ENCODE results near the gene ANKFY1.
"Not testable (repeated sequence)": the region's sequence is repeated elsewhere in the genome, so short reads cannot be mapped to it uniquely, and the experiment has no call there.

Gene ANKFY1

DNA sequence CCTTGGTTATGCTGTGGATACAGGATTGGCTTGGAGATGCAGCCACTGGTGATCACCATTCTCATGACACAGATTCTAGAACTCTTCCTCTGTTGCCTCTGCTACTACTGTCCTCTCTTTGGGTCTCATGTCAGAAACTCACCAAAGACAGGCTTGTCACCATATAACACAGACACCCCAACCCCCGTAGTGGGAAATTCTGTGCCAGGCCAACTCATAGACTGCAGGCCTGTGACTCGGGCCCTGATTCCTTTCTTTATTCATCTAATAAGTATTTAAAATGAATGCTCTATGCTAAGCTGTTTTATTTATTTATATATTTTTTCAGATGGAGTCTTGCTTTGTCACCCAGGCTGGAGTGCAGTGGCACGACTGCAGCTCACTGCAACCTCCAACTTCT is 111.3 kb downstream of the ANKFY1 start:
- DNase-seq = no peak

DNA sequence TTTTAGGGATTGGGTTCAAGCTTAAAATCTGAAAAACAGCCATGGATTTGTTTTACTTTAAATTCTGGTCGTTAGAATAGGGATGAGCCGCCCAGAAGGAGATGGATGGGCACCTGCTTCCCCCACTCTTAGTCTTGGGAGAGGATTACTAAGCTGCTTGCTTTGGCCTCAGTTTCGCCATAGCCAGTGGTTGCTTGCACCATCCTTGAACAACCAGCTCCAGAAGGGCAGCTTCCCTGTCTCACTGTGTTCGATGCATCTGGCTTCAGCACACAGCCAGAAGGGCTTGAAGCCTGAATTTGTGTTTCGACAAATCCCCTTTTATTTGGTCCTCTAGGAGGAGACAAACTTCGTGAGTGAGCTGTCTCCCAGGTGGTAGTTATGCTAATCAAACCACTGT is 113.7 kb downstream of the ANKFY1 start:
- no peak for DNase-seq

DNA sequence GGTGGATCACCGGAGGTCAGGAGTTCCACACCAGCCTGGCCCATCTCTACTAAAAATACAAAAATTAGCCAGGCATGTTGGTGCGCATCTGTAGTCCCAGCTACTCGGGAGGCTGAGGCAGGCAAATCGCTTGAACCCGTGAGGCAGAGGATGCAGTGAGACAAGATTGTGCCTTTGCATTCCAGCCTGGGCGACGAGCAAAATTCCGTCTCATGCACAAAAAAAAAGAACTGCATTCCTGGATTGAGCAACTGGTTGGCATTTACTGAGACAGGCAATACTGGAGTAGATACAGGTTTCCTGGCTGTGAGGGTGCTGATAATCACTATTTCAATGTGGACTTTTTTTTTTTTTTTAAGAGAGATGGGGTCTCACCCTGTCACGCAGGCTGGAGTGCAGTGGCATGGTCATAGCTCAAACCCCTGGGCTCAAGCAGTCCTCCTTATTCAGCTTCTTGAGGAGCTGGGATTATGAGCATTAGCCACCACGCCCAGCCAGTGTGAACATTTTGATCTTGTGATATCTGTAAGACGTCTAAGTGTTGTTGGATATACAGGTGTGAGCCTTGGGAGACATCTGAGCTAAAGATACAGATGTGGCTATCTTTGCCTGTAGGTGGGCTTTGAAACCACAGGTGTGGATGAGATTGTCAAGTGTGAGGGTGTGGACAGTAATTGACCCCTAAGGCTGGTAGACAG is 115.0 kb downstream of the ANKFY1 start:
- no peak for DNase-seq

DNA sequence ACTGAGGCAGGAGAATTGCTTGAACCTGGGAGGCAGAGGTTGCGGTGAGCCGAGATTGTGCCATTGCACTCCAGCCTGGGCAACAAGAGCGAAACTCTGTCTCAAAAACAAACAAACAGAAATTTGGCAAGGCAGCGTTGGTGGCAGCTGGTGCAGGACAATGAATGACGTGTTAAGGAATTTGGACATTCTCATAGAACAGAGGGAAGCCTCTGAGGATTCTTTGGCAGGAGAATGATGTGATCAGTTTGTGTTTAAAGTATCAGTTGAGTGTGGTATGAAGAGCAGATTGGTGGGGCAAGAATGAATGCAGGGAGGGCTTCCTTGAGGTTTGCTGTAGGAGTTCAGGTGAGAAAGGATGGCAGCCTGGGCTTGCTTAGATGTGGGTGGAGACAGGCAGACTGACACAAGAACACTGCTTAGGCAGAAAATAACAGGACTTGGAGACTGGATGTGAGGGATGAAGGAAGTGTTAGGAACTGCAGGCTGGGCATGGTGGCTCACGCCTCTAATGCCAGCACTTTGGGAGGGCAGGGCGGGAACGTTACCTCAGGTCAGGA is 115.9 kb downstream of the ANKFY1 start:
- DNase-seq = no peak

DNA sequence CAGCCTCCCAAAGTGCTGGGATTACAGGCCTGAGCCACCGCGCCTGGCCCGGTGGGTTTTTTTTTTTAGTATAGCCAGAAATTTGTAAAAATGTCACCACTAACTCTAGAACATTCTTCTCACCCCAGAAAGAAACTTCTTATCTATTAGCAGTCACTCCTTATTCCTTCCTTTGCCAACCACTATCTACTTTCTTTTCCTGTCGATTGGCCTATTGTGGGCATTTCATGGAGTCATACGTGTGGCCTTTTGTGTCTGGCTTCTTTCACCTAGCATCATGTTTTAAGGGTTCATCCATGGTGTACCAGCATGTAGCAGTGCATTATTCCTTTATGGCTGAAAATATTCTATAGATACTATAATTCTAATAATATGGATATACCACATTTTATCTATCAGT is 117.1 kb downstream of the ANKFY1 start:
- no peak for DNase-seq

DNA sequence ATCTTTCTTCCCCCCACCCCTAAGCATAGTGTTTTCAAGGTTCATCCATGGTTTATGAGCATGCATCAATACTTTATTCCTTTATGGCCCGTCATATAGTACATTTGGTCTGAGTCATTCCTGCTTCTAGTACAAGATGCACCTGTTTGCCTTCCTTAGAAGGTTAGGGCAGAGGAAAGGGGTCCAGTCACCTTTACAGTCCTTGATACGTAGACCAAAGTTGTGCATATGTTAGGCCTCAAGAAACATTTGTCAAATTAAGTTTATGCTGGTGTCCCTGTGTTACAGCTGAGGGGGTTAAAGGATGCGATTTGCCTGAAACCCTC is 119.4 kb downstream of the ANKFY1 start:
- DNase-seq = no peak

DNA sequence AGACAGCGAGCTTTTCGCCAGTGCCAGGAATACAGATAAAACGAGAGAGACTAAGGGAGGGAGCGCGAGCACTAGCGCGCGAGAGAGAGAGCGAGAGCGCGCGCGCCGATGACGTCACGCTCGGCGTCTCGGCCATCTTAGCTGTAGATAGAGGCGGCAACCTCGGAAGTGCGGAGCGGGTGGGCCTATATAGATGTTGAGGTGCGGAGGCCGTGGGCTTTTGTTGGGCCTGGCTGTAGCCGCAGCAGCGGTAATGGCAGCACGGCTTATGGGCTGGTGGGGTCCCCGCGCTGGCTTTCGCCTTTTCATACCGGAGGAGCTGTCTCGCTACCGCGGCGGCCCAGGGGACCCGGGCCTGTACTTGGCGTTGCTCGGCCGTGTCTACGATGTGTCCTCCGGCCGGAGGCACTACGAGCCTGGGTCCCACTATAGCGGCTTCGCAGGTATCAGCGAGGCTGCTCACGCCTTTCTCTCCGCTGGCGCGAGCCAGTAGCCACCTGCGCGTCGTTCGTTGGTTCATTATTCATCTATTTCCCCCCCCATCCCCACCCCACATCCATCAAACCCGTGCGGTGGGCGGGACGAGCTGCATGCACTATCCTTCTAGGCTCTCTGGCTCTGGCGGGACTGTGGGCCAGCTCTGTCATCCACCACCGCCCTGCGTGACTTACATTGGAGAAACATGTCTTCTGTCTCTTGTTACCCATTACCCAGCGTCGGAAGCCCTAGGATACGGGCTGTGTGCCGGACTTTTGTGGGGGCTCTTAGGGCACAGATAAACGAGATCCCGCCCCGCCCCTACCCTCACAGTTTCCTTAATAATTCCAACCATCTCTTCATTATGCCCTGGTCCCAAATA is 120.0 kb downstream of the ANKFY1 start:
- peak; percentile 86 for DNase-seq

DNA sequence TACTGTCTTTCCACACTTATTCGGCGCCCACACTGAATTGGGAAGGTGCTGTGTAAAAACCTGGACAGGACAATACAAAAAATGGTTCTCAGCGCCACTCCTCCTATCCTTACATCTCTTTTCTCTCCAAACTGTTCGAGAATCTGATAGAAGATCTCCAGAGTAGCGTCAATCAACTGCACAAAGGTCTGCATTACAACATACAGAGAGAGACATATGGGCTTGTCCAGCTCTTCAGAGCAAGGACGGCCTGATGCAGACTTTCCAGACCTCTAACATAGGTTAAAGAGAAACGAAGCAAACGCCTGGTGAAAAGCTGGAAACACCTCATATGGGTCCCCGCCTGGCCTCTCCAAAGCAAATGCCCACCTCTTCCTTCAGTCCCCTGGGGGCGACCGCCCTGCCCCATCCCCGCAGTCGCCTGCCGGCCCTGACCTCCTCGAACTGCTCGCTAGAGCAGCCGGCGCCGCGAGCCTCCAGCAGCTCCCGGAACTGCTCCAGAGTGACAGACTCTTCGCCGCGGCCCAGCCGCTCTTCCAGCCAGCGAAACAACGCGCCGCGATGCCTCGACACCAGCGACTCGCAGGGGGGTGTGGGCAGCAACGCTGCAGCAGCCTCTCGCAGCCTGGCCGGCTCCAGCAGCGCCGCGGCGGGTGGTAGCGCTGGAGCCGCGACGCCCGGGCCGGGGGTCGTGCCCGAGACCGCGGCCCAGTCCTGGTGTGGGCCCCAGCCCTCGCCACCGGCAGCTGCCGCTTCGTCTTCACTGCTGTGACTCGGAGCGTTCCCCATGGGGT is 121.5 kb downstream of the ANKFY1 start:
- no peak for DNase-seq

DNA sequence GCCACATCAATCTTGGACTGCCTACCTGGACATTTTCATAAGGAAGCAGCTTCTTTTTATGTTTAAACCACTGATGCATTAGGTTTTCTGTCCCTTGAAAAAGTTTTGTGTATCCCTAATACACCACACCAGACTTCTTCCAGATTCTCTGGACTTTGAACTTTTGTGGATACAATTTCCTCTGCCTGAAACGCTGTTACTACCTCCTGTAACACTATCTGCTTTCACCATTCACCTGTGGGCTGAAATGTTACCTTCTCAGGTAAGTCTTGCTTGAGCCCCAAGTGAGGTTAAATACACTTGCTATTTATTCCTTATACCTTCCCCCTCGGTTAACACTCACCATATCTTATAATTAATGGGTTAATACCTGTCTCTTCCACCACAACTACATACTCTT is 123.7 kb downstream of the ANKFY1 start:
- DNase-seq = no peak

DNA sequence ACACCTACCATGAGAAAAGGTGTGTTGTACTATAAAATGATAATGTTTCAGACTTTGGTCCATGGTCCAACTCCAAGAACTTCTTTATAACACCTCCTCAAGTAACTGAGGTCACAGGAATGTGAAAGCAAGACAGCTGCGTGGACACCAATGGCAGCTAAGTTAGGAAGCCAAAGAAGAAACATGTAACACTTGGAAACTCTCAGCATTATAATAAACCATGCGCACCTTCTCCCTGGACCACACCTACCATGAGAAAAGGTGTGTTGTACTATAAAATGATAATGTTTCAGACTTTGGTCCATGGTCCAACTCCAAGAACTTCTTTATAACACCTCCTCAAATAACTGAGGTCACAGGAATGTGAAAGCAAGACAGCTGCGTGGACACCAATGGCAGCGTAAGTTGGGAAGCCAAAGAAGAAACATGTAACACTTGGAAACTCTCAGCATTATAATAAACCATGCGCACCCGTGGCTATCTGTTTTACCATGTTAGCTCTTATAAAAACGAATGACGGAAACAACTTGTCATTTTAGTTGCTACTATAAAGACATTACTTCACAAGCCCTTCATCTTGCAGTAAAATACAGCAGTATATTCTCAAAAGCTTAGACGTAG is 124.8 kb downstream of the ANKFY1 start:
- not testable (repeated sequence) for DNase-seq

DNA sequence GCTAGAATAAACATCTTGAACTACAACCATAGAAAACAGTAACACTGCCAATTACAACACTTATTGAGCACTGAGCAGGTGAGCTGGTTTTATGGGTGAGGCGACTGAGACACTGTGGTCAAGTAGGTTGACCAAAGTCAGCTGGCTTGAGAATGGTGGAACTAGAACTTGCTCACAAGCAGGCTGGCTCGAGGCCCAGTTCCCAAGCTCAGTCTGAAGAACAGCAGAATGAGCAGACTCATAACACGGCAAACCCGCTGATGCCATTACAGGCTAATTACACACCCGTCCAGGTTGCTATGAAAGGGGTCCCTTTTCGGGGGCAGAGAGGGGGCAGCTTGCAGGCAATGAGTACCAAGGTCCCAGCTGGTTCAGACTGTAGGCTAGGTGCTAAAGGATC is 127.4 kb downstream of the ANKFY1 start:
- DNase-seq = no peak

DNA sequence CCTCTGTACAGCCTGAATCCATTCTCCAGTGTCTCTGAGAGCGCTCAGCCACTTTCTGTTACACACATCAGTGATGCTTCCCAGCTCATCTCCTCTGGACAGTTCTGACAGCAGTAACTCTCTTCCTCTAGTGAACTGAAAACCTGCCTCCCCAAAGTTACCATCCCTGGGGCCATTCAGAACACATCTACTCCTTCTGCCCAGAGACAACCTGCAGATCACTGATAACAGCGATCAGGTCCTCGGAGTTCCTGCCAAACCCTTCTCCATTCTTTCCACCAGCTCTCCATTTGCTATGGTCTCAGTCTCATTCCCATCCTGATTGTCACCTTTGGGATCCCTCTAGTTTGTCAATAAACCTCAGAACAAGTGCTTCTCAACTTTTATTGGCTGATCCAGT is 128.3 kb downstream of the ANKFY1 start:
- DNase-seq = no peak

DNA sequence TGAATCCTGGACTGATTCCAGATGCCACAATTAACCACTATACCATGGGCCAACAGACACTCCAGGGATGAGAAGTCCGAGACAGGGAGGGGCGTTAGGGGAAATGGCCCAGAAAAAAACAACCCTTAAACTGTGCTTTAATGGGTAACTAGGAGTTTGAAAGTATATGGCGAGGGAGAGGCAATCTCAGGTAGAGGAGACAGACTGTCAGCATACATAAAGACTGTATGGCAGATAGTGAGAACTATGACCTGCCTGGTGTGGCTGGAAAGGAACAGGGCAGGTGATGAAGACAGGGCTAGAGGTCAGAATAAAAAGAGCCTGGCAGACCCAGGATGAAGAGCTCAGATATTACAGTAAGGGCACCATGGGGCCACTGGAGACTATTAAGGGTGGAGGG is 129.1 kb downstream of the ANKFY1 start:
- DNase-seq = no peak

DNA sequence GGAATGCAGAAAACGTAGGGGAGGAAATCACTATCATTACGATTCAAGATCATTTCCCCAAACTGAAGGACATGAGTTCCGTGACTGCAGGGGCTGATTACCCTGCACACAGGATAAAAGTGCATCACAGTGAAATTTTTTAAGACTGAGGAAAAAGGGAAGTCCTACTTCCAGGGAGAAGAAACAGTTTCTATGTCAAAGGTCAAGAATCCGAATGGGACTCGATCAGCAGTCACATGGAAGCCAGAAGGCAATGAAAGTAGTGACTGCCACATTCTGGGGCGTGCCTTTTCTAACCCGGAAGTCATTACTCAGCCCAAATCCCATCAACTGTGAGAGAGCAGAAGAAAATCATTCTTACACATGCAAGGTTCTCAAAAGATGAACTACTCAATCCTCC is 133.1 kb downstream of the ANKFY1 start:
- no peak for DNase-seq

DNA sequence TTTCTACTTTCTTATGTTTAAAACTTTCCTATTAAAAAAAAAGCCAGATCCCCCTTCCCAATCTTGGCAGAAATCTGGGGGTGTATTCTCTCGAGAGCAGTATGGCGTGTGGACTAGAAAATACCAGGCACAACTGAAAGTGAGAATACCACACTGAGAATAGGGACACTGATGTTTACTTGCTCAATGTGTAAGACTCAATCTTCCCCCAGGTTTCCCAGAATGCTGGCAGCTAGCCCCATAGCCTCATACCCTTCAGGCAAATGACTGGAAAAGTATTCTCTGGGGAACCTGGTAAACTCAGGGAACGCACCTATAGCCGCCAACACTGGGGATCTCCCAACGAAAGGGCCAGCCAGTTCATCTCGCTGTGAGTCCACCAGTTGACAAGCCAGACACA is 136.2 kb downstream of the ANKFY1 start:
- no peak for DNase-seq

DNA sequence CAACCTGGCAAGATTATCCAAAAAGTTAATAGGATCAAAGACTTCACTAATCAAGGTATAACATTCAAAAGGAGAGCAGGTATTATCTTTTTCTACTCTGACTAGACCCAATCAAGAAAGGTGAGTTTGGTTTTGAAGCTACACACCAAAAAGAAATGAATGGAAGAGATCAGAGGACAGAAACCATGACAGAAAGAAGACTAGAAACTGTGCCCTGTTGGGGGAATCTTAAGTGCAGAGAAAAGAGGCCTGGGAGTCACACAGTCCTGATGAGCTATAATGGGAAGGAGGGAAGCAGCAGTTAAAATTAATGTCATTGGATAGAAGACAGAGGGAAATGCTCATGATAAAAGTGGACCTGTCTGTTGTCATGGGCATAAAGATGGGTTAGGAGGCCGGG is 138.2 kb downstream of the ANKFY1 start:
- DNase-seq = no peak

DNA sequence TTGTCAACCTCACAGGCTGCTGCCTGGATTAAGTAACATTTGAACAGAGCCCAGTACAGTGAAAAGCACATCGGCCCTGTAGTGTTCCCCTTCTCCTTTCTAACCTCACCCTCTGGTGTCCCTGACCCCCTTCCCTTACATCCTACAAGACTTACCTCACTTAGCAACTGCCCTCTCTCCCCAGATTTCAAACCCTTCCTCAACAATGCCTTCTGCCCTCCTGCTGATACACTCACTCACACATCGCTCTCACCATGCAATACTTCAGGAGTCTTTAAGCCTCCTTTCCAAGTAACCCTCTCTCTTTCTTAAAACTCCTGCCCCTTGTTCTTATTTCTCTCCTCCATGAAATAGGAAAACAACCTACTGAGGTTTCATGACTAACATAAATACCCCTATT is 138.8 kb downstream of the ANKFY1 start:
- DNase-seq = no peak

DNA sequence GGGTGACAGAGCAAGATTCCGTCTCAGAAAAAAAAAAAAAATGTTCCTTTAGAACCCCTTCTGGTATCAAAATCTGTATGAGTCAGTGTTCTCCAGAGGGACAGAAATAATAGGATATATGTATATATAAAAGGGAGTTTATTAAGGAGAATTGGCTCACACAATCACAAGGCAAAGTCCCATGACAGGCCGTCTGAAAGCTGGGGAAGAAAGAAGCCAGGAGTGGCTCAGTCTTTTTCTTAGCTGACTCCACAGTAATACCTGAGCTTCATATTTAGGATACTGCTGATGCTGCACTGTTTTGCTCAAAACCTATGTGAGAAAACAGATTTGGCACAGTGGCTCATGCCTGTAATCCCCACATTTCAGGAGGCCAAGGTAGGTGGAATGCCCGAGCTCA is 143.4 kb downstream of the ANKFY1 start:
- no peak for DNase-seq

DNA sequence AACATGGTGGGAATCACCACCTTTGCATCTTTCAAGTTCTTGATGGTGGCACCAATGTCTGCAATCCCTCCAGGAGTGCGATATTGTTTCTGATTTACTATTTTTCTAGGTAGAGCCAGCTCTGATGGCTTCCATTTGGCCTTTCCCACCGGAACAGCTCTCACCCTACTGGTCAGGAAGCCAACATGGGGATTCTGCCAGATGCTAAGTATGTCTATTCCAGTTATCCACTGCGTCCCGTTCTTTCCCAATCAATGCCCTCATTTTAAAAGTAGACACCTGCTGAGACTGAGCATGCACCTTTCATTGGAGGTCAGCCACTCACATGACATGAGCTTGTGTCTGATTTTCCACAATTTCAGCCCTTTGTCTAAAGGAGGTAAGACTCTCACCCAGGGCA is 144.5 kb downstream of the ANKFY1 start:
- DNase-seq = no peak

DNA sequence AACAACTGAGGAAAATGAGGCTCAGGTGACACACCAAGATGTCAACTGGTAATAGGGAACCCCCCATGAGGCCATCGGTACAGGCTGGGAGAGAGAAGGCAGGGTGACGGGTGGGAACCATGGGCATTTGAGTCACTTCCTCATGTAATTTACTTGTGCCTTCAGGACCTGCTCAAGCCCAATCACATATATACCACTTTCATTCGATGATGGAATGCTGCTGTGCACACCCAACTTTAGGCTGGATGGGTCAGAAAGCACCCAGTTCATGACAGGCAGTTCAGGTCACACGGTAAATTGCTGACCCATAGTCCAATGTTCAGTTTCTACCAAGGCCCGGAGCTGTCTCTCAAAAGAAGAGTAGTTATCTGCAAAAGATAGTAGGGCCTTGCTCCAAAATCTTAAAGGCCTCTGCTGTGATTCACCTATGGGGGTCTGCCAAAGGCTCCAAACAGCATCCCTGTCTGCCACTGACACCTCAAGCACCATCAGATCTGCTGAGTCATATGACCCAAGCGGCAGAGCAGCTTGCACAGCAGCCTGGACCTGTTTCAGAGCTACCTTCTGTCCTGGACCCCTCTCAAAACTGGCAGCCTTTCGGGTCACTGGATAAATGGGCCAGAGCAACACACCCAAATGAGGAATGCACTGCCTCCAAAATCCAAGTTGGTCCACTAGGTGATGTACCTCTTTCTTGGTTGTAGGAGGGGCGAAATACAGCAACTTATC is 145.6 kb downstream of the ANKFY1 start:
- no peak for DNase-seq

DNA sequence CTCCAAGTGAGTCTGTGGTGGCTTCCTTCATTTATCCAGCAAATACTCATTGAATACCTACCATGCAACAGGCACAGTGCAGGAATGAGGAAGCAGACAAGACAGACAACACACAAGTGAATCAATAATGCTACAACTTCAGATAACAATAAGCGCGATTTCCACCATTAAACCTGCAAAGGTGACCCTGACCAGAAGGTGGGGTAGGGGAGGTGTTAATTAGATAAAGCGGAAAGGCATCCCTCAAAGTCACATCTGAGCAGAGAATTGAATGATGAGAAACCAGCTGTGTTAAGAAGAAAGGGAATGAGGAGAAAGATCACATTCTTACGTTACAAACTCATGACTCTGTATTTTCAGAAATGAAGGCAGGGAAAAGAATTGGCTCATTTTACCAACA is 147.3 kb downstream of the ANKFY1 start:
- DNase-seq = no peak

Data from activated CD4-positive, alpha-beta T cell treated with anti-CD3 and anti-CD28 coated beads for 1 hour (primary cell).